ENCODE measurements around the gene PASD1.

DNA sequence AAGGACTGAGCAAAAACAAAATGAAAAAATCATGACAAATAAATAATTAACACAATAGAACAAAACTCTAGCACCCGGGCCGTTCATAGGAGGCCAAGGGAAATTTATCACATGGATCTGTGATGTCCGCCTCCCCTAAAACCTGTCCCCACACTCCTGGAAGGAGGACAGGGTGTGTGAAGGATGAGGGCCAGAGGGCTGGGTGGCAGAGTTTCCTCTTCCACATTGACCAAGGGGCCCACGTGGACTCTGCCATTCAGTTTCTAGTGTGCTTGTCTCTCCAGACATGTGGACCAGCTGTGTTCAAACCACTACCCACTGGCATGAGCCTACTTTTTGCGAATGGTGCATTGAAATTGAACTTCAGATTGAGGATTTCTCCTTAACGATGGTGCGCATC, 138.1 kb downstream of the PASD1 start:
- TF ChIP-seq CTCF (tag by site-specific recombination; IDR thresholded peaks at IDR 0.05) = no peak
- no peak for TF ChIP-seq ZNF18 (tag by site-specific recombination; IDR thresholded peaks at IDR 0.05)
- TF ChIP-seq TRIM28 (IDR thresholded peaks at IDR 0.05; ENCODE audit: borderline replicate concordance, low read length) = no peak
- no peak for TF ChIP-seq ZNF707 (tag by site-specific recombination; IDR thresholded peaks at IDR 0.05)
- TF ChIP-seq ZNF302 (tag by site-specific recombination; IDR thresholded peaks at IDR 0.05; ENCODE audit: low read depth) = no peak
- TF ChIP-seq, protein P1, sequence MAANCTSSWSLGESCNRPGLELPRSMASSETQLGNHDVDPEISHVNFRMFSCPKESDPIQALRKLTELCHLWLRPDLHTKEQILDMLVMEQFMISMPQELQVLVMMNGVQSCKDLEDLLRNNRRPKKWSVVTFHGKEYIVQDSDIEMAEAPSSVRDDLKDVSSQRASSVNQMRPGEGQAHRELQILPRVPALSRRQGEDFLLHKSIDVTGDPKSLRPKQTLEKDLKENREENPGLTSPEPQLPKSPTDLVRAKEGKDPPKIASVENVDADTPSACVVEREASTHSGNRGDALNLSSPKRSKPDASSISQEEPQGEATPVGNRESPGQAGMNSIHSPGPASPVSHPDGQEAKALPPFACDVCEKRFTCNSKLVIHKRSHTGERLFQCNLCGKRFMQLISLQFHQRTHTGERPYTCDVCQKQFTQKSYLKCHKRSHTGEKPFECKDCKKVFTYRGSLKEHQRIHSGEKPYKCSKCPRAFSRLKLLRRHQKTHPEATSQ (tag by site-specific recombination; IDR thresholded peaks at IDR 0.05) = no peak
- no peak for TF ChIP-seq ZBTB17 (tag by site-specific recombination; IDR thresholded peaks at IDR 0.05)
- no peak for TF ChIP-seq ZNF639 (tag by site-specific recombination; IDR thresholded peaks at IDR 0.05)

All from HEK293 (cell line).